DLD1 (cell line): ENCODE measurements around the gene CACNA2D3.

ENCODE experiments used
- in situ Hi-C: cut with HindIII; loops from 2 replicates; pipeline ENCODE4 v1.10.0; 2017; ENCODE audit warnings: low sequenced_read_pairs

Gene CACNA2D3

DNA sequence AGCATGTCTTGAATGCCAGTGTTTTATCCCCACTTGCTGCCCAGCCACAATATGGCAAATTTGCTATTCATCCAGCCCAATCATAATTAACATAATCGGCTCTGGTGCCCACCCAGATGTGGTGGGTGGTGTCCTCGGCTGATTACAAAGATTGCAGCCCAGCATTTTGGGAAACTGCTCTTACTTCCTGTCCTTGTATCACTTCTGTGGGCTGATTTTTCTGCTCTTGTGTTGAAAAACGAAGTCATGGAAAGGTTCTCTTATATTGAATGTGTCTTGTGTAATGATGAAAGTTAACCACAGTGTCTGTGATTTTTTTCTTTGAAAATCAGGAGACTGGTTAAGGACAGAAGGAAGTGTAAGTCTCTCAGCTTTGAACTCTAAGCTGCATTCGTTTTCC is 141.7 kb downstream of the CACNA2D3 start:
- in situ Hi-C loops, result no loop called here

DNA sequence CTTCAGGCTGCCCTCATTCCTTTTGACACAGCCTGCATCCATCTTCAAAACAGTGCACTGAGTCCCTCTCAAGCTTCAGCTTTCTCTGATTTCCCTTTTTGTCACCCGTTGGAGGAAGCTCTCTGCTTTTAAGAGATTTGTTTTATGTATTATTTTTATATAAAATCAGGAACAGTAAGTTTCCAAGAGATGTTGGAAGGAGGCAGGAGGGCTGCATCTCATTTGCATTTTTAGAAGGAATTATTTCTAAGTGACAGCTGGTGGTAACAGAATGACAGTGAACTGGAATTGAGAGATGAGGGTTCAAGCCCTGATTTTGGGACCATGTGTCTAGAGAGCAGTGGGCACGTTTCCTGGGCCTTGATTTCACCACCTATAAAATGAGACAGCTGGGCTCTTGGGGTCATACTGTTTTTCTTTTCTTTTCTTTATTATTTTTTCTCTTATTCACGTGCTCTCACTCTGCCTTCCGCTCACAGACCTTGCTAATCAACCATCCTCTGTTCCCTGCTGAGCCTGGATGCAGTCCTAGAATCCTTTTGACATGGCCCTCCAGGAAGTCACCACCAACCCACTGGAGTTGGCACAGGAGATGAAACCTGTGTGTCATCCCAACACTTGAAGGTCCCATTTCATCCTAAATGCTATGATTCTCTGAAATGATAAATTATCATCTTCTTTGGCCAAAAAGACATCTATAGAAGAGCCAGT is 148.6 kb downstream of the CACNA2D3 start:
- in situ Hi-C loops, result no loop called here

DNA sequence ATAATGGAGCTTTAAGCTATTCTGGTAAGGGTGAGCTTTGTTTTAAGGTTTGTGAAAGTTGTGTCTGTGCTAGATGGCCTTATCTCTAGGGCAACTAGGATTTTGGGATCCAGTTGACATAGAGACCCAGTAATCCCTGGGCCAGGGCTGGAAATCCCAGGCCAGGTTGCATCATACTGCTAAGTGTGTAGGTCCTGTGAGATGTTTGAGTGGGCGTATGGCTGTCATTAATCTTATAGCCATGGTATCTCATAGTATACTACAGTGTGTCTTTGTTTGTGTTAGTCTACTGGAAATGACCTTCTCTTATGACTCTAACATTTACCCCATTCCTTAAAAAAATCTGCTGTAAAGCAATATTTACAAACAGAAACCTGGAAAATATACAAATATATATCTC is 151.4 kb downstream of the CACNA2D3 start:
- in situ Hi-C loops, result no loop called here

- in situ Hi-C loops, result no loop called here
These were observed 152.3 kb downstream of the CACNA2D3 start for GRCh38 chr3:54274607-54275006.

DNA sequence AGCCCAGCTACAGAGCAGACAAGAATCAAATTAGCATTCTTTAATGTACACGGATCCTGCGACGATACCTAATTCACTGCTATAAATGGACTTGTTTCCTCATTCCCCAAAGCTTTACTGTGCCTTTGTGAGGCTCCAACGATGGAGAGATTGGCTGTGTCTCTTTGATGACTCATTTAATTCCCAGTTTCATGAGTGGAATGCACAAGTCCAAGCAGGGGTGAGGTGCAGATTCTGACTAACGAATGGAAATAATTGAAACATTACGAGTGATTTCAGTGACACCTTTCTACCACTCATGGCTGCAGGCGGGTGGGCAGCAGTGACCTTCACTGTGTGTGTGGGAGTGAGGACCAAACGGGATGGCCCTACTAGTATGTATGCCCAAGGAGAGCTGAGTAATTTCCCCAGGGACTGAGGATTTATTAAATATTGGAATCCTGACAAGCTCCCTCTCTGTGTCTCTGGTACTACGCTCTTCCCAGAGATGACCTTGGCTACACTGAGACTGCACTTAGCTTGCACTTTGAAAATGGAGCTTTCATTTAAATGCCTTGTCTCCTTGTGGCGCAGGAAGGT is 156.7 kb downstream of the CACNA2D3 start:
- in situ Hi-C loops, result no loop called here

DNA sequence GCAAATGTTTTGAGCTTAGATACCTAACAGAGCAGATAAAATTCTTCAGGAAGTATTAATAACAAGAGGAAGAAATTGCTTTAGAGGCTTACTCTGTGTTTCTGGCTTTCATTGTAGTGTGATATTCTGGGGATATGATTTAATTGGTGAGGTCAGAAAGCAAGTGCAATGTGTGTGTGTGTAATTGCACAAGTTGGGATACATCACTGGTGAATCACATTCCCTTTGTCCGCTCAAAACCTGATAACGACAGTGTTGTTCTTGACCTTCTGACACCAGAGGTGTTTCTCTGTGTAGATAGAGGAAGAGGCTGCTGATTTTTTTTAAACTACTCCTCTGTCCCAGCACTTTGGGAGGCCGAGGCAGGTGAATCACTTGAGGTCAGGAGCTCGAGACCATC is 161.1 kb downstream of the CACNA2D3 start:
- in situ Hi-C loops, result no loop called here

DNA sequence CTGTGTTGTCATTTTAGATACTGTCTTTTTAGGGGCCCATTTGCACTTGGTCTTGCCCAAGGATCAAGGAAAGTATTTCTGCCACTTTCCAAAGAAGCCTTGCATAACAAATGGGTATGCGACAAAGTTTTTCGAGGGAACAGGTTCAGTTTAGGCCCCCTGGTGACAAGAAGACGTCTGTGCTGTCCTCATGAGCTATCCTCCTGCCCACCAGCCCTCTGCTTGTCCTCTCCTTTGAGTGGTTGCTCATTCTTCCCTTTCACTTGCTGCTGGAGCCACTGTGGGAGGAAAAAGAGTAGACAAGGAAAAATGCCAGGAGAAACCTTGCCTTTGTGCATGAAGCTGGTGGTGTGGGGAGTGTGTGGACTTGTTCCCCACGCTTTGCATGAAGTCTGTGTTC is 171.9 kb downstream of the CACNA2D3 start:
- in situ Hi-C loops, result no loop called here

DNA sequence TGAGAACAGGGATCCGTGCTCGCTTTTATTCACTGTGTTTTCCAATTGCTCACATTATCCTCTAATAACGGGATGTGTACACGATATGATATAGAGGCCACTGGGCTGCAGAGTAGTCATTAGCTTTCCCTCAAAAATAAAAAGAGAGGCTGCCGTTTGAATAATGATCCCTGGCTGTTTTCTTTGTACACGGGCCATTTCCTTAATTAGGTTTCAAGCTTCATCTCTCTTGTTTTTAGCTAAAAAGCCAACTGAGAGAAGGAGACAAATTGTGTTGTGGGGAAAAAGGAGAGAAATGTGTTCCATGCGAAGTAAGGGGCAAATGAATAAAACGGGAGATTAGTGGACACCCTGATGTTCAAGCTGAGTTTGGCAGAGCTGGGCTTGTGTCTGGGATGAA is 174.2 kb downstream of the CACNA2D3 start:
- in situ Hi-C loops, result no loop called here

DNA sequence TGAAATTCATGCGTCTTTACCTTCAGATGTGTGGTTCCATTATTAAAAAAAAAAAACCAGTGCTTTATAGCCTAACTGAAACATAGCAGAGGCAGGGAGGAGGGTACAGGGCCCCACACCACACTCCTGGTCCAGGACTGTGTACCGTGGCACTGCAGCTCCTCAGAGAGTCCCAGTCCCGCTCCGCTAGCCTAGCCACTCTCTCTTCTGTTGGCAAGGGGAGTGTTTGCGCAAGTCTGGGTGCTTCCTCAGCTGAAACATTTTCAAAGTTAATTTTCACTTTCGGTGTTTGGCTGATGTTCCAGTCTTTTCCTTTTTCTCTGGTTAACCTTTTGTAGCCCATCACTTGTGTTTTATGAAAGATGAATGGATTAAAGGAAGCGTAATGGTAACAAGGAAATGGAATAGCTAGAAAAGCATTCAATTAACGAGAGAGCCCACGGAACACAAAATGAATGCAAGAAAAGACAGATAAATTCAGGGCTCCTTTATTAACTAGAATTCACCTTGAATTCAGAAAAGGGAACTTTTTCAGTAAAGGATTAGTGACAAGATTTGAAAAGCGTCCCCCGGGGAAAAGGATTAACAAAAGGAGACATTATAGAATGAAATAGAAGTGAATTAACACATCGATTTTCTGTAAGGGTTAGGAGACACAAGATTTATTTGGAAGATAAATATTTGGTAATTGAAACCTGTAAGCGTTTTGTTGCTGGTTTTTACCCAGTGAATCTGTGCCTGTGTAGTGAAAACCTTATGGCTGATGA is 177.0 kb downstream of the CACNA2D3 start:
- in situ Hi-C loops, result no loop called here

DNA sequence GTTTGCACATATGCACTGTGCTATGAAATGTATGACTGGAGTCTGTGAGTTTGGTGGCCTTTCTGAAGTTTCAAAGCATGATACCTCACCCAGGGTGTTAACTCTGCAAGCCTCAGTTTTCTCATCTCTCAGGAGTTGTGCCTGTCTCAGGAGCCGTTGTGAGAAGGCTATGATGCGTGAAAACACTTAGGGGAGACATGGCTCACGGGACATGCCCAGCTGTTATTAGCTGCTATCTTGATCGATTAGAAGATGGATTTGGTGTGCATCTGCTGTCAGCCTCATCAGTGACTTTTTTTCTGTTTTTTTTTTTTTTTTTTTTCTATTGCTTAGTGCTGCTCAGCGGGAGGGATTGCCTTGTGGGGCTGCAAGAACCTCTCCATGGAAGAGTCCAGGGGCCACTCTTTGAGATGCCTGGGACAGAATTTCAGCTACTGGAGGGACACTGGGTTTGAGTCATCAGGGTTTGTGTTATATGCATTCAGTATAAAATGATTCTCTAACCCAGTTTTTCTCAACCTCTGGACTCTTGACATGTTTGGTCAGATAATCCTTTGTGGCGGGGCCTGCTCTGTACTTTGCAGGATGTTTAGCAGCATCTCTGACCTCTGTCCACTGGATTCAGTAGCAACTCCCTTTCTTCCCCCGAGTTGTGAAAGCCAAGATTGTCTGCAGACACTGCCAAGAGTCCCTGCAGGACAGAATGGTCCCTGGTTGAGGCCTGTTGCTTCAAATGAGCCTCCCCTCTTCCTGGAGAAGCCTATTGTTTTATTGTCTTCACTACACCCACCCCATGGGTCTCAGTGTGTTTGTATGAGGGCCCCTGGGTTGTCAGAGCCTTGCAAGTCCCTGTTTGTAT is 181.4 kb downstream of the CACNA2D3 start:
- in situ Hi-C loops, result no loop called here

DNA sequence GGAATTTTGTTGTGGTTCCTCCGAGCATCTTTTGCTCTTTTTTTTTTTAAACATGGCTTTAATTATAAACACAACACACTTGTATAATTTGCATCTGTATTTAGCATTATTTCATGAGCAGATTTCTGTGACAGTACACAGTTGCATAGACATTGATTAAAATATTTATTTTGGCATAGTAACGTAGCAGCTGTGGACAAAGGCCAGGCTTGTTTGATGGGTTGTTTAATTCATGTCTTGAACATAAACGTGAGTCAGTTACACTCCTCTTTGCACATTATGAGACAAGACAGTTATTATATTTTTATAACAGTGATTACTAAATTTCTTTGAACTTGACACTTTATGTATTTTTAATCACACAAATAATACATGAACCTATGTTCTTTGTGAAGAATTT is 182.5 kb downstream of the CACNA2D3 start:
- in situ Hi-C loops, result no loop called here

- in situ Hi-C loops, result no loop called here
These were observed 183.2 kb downstream of the CACNA2D3 start for GRCh38 chr3:54305409-54306099.

- in situ Hi-C loops, result no loop called here
These were observed 185.3 kb downstream of the CACNA2D3 start for GRCh38 chr3:54307566-54308180.

- in situ Hi-C loops, result no loop called here
These were observed 187.2 kb downstream of the CACNA2D3 start for GRCh38 chr3:54309601-54310000.

- in situ Hi-C loops, result no loop called here
These were observed 188.9 kb downstream of the CACNA2D3 start for GRCh38 chr3:54311211-54311747.

DNA sequence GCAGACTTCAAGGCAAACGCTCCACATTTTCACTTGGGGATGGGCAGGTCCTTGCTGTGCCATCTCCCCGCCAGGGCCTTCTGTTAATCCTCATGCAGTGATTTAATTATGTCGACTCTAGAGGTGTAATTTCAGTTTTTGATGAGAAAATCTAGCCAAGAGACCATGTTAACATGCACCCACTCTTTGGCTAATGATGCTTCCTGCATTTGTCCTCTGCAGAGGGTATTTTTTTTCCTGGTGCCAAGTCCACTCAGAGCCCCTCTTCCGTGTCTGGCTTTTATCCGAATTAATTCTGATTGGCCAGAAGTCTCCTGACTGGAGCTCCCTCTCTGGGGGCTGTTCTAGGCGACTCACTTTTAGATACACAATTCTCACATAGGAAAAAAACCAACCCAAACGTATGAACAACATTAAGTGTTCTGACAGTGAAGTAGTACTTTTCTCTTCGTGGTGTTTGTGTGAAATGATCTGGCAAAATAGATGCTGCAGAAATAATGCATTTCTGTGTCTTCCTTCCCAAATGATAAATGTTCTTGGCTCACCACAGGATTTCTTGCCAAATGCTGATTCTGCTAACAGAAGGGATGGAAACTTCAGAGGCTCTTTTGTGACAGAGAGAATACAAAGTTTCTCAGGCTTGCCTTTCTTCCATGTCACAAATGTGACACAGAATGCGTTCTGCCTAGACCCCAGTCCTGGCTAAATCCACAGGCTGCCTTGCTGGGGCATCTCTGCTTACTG is 190.0 kb downstream of the CACNA2D3 start:
- in situ Hi-C loops, result no loop called here

DNA sequence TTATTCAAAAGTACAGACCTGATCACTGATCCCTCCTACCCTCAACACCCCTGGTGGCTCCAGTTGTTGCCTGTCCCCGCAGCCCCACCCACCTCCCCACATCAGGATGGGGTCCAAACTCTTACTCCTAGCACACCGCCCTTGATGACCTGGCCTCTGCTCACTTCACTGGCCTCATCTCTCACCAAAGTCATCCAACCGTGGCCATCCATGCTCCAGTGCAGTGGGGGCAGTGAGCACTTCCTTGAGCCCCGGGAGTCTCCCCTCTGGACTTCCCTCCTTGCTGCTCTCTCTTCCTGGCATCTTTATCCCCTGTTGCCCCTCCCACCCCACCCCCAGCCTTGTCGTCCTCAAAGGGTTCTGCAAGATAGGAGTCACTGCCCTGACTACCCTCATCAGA is 191.1 kb downstream of the CACNA2D3 start:
- in situ Hi-C loops, result no loop called here

GRCh38 chr3:54321520-54321919 is 199.2 kb downstream of the CACNA2D3 start:
- in situ Hi-C loops, result no loop called here

DNA sequence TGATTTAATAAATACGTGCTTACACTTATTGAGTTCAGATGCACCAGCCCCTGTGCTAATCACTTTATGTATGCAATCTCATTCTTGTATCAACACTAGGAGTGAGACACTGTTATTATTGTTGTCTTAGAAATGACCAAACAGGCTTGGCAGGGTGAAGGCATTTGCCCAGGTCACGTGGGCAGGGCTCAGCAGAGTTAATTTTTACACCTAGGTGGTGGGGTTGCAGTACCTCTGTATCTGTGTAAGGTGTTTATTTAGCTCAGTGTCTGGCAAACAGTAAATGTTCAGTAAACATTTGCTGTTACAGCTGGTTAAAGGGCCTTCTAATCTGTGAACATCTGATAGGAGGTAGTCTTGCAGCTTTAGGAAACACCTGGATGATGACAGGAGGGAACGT is 200.0 kb downstream of the CACNA2D3 start:
- in situ Hi-C loops, result no loop called here
